GM19025 (cell line): ENCODE data around the gene RIMBP2.

ENCODE experiments used
- ATAC-seq: cut with Tn5 transposase; IDR thresholded peaks from one replicate; pipeline ENCODE4 v1.9.1; 2021; ENCODE audit warnings: mild to moderate bottlenecking, low read depth, moderate library complexity; ENCODE audit not compliant: unreplicated experiment

Gene RIMBP2

DNA sequence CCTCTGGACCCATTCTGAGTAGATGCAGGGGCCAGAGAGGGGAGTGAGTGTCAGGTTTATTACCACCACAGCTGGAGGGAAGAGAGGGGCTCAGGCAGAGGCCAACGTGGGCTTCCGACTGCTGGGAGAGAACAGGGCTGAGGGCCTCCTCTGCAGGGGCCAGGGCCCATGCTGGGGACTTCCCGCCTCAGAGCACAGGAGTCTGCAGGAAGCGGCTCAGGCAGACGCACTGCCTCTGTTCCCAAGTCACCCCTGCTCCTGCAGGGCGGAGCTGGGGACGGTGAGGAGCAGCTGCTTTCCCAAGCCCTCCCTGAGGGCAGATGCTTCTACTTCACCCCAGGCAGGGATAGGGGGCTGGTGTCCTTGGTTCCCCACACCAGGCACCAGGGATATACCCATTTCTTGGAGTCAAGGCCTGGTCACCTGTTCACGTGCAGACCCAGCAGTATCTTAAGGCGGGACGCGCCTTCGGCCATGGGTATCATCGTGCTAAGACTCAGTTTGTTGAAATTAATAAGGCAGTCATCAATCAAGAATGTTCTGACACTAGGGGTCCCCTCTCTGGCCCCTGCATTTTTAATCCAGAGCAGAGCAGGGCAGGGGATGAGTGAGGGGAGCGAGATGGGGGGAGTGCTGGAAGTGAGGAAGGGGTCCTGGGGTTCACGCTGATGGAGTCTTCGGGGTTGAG lies 278.4 kb downstream of the RIMBP2 start:
- no peak for ATAC-seq

DNA sequence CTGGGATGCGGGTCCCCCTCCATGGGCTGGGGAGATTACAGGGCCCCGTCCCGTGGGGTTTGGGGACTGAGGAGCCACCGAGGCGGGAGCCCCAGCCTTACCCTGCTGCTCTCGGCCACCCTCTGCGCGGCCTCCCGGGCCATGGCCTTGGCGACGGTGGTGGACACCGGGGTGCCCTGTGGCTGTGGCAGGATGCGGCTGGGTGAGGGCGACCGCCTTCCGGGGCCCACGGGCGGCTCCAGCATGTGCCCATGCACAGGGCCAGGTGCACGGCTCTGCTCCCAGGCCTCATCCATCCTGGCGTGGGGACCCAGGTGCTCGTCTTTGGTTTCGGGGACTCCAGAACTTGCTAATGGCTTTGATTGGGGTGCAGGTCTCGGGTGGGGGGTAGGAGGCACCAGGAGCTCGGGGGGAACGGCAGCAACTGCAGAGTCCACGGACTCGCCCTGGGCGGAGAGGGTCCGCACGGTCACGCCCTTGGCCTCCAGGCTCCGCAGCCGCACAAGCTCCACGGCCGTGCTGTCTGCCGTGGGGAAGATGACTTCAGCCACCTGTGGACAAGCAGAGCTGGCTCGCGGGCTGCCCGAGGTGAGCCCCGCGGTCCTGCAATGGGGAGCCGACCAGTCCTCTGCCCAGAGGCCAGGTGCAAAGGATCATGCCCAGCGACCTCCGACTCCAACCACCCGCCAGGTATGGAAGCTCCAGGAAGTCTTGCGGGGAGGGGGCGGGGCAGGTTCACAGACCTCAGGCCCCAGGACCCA lies 279.2 kb downstream of the RIMBP2 start:
- no peak for ATAC-seq

DNA sequence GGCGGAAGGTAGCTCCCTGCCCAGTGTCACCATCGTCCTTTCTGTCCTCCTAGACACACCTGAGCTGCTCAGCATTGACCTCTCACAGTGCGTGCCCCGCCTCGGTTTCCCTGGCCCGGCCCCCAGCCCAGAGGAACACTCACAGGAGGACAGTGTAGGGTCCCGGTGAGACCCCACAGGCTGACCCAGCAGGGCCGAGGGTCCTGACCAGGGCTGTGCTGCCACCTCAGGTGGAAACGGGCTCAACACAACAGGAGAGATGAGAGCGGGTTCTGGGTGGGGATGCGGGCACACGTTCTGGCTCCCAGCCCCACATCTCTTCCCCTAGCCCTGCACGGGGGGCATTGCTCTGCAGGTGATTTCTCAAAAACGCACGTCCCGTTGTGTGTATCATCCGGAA lies 280.3 kb downstream of the RIMBP2 start:
- ATAC-seq: no peak

DNA sequence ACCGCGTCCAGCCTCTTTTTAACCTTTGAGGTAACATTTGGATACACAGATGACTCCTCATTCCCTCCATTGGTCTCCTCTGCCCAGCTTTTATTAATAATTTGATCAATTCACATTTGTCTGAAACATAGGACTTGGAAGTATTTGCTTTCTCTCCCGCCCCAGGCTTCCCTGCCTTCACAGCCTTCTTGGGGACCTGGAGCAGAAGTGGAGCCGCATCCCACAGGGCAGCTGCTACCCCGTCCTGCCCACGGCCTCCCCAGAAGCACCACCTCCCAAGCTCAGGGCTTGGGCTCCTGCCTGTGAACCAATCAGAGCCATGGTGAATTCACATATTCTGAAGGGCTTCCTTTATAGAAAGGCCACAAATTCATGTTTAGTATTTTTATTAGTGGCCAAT lies 280.8 kb downstream of the RIMBP2 start:
- ATAC-seq: no peak

DNA sequence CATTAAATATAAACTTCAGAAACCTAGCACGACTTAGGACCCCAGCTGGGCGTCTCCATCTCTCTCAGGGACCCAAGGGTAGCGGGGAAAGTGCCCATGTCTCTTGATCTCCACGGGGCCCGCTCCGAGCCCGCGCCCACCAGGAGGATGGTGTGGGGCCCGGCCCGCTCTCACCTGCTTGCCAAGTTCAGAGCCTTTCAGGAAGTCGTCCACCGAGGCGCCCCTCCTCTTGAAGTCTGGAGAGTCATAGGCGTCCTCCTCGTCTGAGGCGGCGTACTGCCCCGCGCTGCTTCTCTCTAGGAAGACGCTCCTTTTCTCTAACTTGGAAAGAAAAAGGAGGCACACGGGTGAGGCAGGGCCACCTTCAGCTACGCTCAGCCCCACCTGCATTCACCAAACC lies 281.5 kb downstream of the RIMBP2 start:
- ATAC-seq: no peak

DNA sequence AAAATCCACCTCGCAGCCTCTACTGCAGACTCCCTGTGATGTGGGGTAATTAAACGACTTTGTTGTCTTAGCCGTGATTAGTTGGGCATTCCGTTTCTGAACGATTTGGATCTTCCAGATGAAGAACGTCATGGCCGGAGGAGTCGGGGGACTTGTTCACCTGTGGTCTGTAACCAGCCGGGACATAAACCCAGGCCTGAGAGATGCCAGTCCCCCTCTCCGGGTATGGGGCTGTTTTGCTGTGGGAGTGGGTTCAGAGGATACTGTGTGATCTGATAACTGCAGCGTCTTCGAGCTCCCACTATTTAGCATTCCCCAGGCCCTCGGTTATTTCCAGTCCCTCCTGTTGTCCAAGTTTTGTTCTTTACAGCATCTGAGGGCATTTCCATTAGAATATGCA lies 282.3 kb downstream of the RIMBP2 start:
- ATAC-seq: no peak

DNA sequence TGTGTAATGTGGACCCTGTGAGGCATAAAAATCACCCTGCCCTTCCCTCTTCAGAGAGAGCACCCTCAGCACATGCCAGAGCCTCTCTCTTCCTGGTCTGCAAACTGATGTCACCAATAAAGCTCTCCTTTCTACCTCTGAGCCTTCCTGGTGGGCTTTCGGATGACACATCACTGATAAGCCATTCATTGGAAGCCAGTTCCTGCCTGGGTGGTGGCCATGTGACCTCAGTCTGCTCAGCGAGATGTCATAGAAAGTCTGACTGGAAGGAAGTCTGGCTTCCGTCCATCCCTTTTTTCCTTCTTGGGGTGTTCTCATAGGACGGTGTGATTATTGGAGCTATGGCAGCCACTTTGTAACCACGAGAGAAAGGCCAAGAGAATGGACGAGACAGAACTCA lies 282.7 kb downstream of the RIMBP2 start:
- no peak for ATAC-seq

DNA sequence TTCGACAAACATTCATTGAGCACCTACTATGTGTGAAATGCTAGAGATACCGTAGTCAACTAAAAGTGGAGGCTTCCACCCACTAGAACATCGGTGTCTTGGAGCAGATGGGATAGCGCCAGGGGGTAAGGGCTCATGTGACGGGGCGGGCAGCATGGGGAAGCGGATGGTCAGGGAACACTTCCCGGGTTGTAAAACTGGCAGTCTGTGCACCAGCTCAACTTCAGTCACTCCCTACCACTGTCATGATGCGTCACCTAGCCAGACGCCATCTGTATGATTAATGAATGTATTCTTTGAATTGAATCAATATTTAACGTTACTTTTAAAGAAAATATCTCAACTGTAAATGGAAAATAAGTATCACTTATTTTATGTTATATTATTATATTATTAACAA lies 284.9 kb downstream of the RIMBP2 start:
- ATAC-seq: no peak

DNA sequence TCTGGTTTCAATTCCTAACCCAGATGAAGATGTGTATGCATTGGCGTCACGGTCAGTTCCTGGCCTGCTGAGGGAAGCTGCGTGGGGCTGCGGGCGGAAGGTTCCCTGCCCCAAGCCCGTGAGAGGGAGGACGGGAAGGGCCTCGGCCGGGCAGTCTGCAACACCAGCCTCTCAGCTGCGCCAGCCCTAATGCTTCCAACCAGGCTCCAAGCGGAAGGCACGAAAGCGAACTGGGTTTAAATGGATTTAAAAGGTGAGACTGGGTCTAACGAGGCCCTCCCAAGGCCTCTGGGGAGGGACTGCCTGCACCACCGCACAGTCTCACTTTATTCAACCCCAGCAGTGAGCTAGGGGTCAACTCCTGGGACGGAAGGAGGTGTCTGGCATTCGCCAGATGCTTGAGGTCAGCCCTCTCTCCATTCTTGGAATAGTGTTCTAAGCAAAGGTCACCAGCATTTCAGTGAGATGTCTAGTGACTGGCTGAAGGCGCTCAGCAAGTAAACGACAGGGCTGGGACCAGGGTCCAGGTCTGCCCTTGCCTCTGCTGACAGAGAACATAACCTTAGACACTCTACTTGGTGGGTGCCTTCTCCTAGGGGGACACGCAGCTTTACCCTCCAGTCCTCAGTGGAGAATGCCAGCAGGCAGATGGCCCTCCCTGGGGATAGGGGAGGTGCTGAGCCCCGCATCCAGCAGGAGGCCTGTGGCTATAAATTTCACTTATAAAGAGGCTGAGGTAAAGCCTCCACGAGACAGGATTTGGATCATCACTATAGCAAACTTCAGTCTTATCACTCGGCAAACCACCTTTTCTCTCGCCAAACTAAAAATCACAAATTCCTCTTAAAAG lies 286.2 kb downstream of the RIMBP2 start:
- no peak for ATAC-seq

DNA sequence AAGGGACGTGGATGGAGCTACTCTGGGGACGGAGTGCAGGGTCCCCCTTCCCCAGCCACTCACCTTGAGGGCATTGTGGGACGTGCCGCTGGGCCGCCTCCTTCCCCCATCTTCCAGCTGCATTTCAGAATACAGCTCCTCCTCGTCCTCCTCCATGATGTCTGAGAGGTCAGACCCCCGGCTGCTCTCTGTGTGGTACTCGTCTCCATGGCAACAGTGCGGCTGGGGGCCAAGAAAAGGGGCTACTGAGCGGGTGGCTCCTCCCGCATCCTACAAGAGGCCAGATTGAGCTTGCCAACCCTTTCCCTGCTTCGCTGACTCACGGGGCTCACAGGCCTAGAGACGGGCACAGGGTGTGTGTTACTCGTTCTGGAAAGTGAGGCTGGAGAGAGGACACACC lies 288.0 kb downstream of the RIMBP2 start:
- ATAC-seq: no peak

DNA sequence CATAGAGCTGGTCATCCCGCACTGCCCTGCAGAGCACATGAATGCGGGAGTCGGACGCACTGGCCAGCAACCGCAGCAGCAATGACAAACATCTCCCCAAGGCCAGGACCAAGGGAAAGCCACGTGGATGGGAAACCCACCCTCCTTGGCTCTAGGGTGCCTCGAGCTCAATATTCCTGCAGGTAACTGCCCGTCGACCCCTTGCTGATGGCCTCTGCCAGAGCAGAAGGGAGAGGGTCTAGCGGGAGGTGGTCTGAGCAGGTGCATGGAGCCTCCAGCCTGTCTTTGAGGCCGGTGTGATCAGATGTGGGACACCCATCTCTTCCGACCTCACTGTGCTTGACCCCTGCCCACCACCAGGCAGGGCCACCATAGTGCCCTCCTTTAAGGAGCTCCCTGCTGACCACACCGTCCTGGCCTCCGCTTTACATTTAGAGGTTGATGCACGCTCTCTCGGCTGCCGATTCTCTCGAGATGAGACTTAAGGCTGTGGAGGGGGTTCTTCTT lies 288.7 kb downstream of the RIMBP2 start:
- ATAC-seq: no peak

DNA sequence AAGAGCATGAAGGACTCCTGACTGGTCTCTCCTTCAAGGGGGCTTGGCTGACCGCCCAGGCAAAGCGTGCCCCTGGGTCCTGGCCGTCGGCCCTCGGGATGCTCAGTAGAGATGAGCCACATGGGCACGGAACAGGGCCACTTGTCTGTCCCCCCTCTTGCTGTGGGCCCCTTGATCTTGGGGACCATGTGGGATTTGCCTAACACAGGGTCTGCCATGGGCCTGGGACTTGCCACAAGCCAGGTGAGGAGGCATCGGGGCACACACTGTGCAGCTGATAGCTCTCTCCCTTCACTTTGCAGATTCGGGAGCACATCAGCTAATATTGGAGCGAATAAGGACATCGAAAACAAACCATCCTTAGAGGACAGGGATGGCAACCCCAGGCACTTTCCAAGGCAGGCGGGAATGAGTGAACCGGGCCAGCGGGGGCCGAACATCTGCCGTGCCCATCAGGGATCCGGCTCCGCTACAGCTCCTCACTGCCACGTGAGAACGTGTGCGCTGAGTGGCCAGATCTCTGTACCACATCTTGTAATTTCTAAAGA lies 290.3 kb downstream of the RIMBP2 start:
- no peak for ATAC-seq

DNA sequence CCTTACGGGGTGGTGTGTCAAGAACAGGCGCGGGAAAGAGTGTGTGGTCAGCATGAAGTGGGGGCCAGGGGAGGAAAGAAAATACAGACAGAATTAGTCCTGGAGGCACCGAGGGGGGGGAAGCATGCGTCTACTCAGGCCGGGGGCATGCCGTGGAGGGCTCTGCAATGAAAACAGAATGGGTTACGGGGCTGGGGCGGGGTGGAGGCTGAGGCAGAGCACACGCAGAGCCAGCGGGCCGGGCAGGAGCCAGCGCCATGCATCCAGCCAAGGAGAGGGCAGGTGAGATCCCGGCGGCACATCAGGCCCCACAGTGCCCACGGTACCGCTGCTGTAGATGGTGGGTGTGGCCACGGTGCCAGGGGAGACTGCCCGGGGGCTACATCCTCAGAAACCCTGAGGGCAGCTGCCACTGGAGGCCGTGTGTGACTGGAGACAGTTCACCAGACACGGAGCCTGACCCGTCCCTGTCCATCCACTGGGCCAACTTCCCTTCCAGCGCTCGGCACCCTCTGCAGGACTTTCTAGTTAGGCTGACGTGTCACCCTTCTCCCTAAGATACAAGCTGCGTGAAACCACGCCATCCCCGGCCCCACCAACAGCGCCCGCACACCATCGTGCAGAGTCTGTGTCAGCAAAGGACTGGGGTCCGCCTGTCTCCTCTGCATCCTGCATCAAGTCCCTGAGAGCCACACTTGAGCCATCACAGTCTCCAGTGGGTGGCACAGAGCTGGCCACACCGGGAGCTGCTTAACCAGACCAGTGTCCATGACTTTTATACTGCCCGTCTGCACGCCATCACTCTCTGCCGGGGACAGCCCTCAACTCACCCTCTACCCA lies 291.0 kb downstream of the RIMBP2 start:
- ATAC-seq: no peak

DNA sequence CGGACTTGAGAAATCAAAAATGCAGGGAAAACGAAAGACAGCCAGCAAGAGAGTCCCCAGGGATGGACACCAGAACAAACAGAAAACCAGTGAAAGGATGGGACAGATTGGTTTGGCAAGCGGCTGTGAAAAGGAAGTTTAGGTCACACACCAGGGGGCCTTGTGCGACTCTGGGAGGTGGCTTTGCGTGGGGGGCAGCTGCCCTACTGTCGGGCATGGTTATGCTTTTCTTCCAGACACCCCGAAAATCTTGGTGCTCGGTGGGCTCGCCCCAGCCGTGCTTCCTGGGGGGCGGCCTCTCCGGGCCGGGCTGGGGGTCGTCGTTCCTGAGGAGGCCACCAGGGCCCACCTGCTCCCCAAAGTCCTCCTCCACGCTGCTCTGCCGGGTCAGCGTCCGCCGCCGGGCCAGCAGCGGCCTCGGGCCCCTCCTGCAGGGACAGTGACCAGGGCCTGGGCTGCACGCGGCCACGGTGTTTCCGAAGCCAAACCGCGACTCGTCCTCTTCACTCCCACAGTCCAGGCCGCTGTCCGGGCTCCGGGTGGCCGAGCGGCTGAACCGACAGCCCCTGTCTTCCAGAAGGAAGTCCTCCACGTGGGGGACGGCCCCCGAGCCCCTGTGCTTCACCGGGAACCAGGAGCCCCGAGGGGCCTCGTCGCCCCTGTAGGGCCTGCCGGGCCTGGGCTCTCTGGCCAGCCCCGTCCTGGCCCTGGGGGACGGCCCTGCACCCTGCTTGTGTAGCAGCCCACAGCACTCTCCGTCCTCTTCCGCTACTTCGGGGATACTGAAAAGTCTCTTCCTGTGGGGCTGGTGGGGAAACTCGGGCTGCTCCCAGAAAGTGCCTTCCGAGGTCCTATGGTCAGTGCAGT lies 291.9 kb downstream of the RIMBP2 start:
- no peak for ATAC-seq

DNA sequence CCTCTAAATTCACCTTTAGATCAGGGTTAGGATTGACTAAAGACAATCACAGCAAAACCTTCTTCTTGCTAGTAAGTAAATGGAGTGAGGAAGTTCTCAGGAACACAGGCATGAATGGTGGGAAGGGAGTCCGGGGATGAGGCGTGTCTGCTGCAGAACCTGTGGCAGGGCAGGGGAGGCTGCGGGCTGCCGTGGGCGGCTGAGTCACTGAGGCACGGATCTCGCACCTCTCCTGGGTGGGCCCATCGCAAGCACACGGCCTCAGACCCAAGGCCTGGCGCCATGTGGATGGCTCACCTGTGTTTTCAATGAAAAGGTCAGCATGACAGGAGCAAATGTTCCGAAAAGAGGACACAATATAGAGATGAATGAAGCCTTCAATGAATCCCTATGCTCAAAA lies 293.0 kb downstream of the RIMBP2 start:
- no peak for ATAC-seq

DNA sequence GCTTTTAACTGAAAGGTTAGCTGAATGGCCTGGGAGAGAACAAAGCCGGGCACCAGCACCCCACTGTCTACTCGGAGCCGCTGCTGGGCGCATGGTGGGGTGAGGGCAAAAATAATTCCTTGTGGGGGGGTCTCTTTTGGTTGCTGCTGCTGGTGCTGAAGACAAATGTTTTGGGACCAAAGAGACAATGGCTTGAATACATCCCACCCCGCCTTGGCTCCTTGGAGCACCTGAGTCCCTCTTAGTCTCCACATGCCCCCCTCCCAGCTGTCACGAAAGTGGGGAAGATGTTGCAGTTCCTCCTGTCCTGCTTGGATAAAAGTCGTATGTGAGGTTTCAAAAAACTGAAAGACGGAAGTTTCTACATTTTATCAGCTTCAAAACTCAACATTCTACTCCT lies 293.4 kb downstream of the RIMBP2 start:
- ATAC-seq: no peak

DNA sequence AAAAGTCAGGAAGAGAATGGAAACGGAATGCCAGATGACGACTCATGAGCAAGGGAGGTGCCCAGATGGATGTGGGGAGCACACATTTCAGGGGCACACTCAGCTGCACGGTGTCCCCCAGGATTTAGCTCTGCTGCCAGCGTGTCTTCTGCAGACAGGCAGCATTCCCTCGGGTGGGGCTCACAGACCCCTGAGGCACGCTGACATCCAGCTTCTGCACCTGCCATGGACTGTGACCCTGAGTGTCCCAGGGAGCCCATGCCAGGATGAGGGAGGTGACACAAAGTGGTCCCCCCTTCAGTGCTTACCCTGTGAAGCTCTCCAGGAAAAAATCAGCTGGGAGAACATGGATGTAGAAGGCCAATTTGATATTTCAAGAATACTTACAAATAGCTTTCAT lies 294.2 kb downstream of the RIMBP2 start:
- no peak for ATAC-seq

DNA sequence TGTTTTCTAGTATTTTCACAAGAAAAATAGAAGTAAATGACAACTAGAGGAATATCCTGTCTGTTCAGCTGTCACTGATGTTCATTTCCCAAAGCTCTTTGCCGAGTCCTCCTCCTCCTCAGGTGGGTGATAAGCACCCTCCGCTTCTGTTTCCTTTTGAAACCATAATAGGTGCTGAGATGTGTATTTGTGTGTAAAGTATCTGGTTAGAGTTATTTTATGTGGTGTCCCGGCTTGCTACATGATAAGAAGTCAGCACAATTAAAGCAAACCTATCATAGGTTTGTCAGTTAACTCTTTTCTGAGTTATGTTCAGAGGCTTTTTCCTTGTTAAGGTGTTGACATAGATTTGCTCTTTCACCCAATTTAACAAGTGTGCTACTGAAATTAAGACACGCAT lies 296.0 kb downstream of the RIMBP2 start:
- no peak for ATAC-seq

DNA sequence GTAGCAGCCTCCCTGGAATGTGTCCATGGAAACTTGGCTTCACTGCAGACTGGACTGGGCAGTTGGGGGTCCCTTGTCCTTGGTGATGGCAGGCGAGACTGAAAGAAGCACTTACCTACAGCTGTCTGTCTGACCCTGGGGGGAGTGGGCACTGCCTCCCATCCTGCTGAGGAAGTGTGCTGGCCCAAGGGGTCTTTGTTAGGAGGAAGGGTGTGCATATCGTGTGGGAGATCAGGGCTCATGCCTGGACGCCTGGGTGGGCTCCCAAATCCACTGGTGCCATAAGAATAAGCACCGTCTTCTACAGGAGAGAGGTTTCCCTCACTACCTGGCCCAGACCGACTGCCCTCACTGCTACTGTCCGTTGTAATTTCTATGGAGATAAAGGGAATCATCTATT lies 297.0 kb downstream of the RIMBP2 start:
- no peak for ATAC-seq
